ENCODE results near the gene GYPC.

The GYPC gene

GRCh38 chr2:126733795-126734194 is 77.8 kb downstream of the GYPC start:
- DNase-seq (ENCODE audit: low read depth in 1 of 2, low spot score in 1 of 2): no peak
- no peaks in the 10 kb centered on the region for H3K27me3 ChIP-seq (ENCODE audit: insufficient read depth, poor library complexity, severe bottlenecking)
- TF ChIP-seq, protein P1, sequence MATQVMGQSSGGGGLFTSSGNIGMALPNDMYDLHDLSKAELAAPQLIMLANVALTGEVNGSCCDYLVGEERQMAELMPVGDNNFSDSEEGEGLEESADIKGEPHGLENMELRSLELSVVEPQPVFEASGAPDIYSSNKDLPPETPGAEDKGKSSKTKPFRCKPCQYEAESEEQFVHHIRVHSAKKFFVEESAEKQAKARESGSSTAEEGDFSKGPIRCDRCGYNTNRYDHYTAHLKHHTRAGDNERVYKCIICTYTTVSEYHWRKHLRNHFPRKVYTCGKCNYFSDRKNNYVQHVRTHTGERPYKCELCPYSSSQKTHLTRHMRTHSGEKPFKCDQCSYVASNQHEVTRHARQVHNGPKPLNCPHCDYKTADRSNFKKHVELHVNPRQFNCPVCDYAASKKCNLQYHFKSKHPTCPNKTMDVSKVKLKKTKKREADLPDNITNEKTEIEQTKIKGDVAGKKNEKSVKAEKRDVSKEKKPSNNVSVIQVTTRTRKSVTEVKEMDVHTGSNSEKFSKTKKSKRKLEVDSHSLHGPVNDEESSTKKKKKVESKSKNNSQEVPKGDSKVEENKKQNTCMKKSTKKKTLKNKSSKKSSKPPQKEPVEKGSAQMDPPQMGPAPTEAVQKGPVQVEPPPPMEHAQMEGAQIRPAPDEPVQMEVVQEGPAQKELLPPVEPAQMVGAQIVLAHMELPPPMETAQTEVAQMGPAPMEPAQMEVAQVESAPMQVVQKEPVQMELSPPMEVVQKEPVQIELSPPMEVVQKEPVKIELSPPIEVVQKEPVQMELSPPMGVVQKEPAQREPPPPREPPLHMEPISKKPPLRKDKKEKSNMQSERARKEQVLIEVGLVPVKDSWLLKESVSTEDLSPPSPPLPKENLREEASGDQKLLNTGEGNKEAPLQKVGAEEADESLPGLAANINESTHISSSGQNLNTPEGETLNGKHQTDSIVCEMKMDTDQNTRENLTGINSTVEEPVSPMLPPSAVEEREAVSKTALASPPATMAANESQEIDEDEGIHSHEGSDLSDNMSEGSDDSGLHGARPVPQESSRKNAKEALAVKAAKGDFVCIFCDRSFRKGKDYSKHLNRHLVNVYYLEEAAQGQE (IDR thresholded peaks at IDR 0.05; ENCODE audit: insufficient replicate concordance, low read depth): no peak
- TF ChIP-seq GABPA (IDR thresholded peaks at IDR 0.05; ENCODE audit: low read depth) (no peak), POLR2AphosphoS5 (IDR thresholded peaks at IDR 0.05; ENCODE audit: low read depth) (no peak), SPI1 (IDR thresholded peaks at IDR 0.05; ENCODE audit: borderline replicate concordance, low read depth) (no peak)
- TF ChIP-seq, protein P2, sequence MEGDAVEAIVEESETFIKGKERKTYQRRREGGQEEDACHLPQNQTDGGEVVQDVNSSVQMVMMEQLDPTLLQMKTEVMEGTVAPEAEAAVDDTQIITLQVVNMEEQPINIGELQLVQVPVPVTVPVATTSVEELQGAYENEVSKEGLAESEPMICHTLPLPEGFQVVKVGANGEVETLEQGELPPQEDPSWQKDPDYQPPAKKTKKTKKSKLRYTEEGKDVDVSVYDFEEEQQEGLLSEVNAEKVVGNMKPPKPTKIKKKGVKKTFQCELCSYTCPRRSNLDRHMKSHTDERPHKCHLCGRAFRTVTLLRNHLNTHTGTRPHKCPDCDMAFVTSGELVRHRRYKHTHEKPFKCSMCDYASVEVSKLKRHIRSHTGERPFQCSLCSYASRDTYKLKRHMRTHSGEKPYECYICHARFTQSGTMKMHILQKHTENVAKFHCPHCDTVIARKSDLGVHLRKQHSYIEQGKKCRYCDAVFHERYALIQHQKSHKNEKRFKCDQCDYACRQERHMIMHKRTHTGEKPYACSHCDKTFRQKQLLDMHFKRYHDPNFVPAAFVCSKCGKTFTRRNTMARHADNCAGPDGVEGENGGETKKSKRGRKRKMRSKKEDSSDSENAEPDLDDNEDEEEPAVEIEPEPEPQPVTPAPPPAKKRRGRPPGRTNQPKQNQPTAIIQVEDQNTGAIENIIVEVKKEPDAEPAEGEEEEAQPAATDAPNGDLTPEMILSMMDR (IDR thresholded peaks at IDR 0.05; ENCODE audit: insufficient read depth, low read length): no peak

GRCh38 chr2:126736133-126736874 is 80.3 kb downstream of the GYPC start:
- peak; percentile 71 to 84 for DNase-seq (ENCODE audit: low read depth in 1 of 2, low spot score in 1 of 2)
- Histone ChIP-seq H3K27ac (replicated peaks) (peak overlapping the region; percentile 58), H3K27me3 (ENCODE audit: insufficient read depth, poor library complexity, severe bottlenecking) (no peaks in the 10 kb centered on the region), H3K4me3 (replicated peaks; ENCODE audit: insufficient read depth, low read length) (no peak overlapping the region)
- TF ChIP-seq POLR2AphosphoS5 (IDR thresholded peaks at IDR 0.05; ENCODE audit: low read depth): peak; percentile 91
- TF ChIP-seq, protein P1 (IDR thresholded peaks at IDR 0.05; ENCODE audit: insufficient replicate concordance, low read depth): no peak

More at GRCh38 chr2:126733795-126734194, 77.8 kb downstream of the GYPC start:
- Histone ChIP-seq H3K27ac (replicated peaks) (no peak overlapping the region), H3K4me3 (replicated peaks; ENCODE audit: insufficient read depth, low read length) (no peak overlapping the region)

GRCh38 chr2:126739141-126739540 is 83.2 kb downstream of the GYPC start:
- no peak overlapping the region for H3K27ac ChIP-seq (replicated peaks)
- H3K27me3 ChIP-seq (ENCODE audit: insufficient read depth, poor library complexity, severe bottlenecking): no peaks in the 10 kb centered on the region
- DNase-seq (ENCODE audit: low read depth in 1 of 2, low spot score in 1 of 2): no peak
- TF ChIP-seq GABPA (IDR thresholded peaks at IDR 0.05; ENCODE audit: low read depth): no peak
- TF ChIP-seq SPI1 (IDR thresholded peaks at IDR 0.05; ENCODE audit: borderline replicate concordance, low read depth): no peak
- TF ChIP-seq, protein P2 (IDR thresholded peaks at IDR 0.05; ENCODE audit: insufficient read depth, low read length): no peak
- TF ChIP-seq, protein P1 (IDR thresholded peaks at IDR 0.05; ENCODE audit: insufficient replicate concordance, low read depth): no peak
- no peak for TF ChIP-seq POLR2AphosphoS5 (IDR thresholded peaks at IDR 0.05; ENCODE audit: low read depth)
- H3K4me3 ChIP-seq (replicated peaks; ENCODE audit: insufficient read depth, low read length): no peak overlapping the region
